Loucy (cell line): ENCODE measurements around the gene RPS6KA2.

ENCODE experiments used
- H2AFZ ChIP-seq: fragments of 200-600 bp; sonication (generic); 2 replicates; pipeline ENCODE4 v1.6.0; 2016; ENCODE audit warnings: antibody characterized with exemption, mild to moderate bottlenecking, low read length, moderate library complexity
- H3F3A ChIP-seq: fragments of 200-600 bp; 2 replicates; pipeline ENCODE4 v1.6.0; 2016; ENCODE audit warnings: antibody characterized with exemption, low read depth, mild to moderate bottlenecking
- H3K27me3 ChIP-seq: fragments of 200-600 bp; sonication (generic); 2 replicates; pipeline ENCODE4 v1.6.1; 2014; ENCODE audit warnings: low read length, mild to moderate bottlenecking; ENCODE audit not compliant: insufficient read depth, poor library complexity, severe bottlenecking
- H3K36me3 ChIP-seq: fragments of 200-600 bp; sonication (generic); 2 replicates; pipeline ENCODE4 v1.6.1; 2016; ENCODE audit warnings: low read length; ENCODE audit not compliant: insufficient read depth
- H3K4me1 ChIP-seq: fragments of 200-600 bp; sonication (generic); 2 replicates; pipeline ENCODE4 v1.5.1; 2014; ENCODE audit warnings: low read length, mild to moderate bottlenecking; ENCODE audit not compliant: insufficient read depth, poor library complexity, severe bottlenecking
- H3K4me2 ChIP-seq: fragments of 200-600 bp; sonication (generic); 2 replicates; pipeline ENCODE4 v1.6.0; 2014; ENCODE audit warnings: antibody characterized with exemption, low read length, low read depth, mild to moderate bottlenecking; ENCODE audit not compliant: poor library complexity, severe bottlenecking
- H3K4me3 ChIP-seq: fragments of 200-600 bp; sonication (generic); 2 replicates; pipeline ENCODE4 v1.5.1; 2014; ENCODE audit warnings: low read length, mild to moderate bottlenecking, mixed read lengths; ENCODE audit not compliant: poor library complexity, severe bottlenecking
- H3K79me2 ChIP-seq: fragments of 200-600 bp; sonication (generic); 2 replicates; pipeline ENCODE4 v1.6.1; 2014; ENCODE audit warnings: low read length; ENCODE audit not compliant: insufficient read depth
- H3K9ac ChIP-seq: fragments of 200-600 bp; sonication (generic); 2 replicates; pipeline ENCODE4 v1.6.0; 2014; ENCODE audit warnings: mild to moderate bottlenecking, low read depth, low read length, moderate library complexity; ENCODE audit not compliant: poor library complexity, severe bottlenecking
- H3K9me2 ChIP-seq: fragments of 200-600 bp; sonication (generic); replicated peaks from 2 replicates; pipeline ENCODE4 v1.6.1; 2016; ENCODE audit warnings: low read depth, low read length, mixed read lengths
- H3K9me3 ChIP-seq: fragments of 200-600 bp; sonication (generic); 2 replicates; pipeline ENCODE4 v1.6.1; 2014; ENCODE audit warnings: mild to moderate bottlenecking, antibody characterized with exemption, low read length, low read depth; ENCODE audit not compliant: insufficient read depth
- H4K20me1 ChIP-seq: fragments of 200-600 bp; sonication (generic); 2 replicates; pipeline ENCODE4 v1.6.0; 2014; ENCODE audit warnings: antibody characterized with exemption, low read length, mild to moderate bottlenecking; ENCODE audit not compliant: insufficient read depth, poor library complexity, severe bottlenecking
- CTCF ChIP-seq: fragments of 200-600 bp; sonication (generic); conservative IDR thresholded peaks from 2 replicates; pipeline ENCODE4 v1.5.1; 2014; ENCODE audit warnings: mild to moderate bottlenecking, antibody characterized with exemption, low read length
- EZH2phosphoT487 ChIP-seq: fragments of 200-600 bp; IDR thresholded peaks from 2 replicates; pipeline ENCODE4 v1.6.1; 2018; ENCODE audit warnings: antibody characterized with exemption, mild to moderate bottlenecking, moderate library complexity, borderline replicate concordance

Gene RPS6KA2

GRCh38 chr6:166375013-166375412 is 252.0 kb downstream of the RPS6KA2 start:
- H3F3A ChIP-seq = no peaks in the 10 kb centered on the region
- no peak overlapping the region for H3K4me2 ChIP-seq
- no peaks in the 10 kb centered on the region for H3K36me3 ChIP-seq
- H2AFZ ChIP-seq = no peak overlapping the region
- H3K9me2 ChIP-seq = no peaks in the 10 kb centered on the region
- peaks cover 3% of the 10 kb centered on the region for H3K4me1 ChIP-seq
- no peaks in the 10 kb centered on the region for H3K9me3 ChIP-seq
- H4K20me1 ChIP-seq = peaks cover 3% of the 10 kb centered on the region
- no peak overlapping the region for H3K4me3 ChIP-seq
- no peak overlapping the region for H3K9ac ChIP-seq
- H3K79me2 ChIP-seq = peaks cover 4% of the 10 kb centered on the region
- TF ChIP-seq EZH2phosphoT487 = no peak
- no peaks in the 10 kb centered on the region for H3K27me3 ChIP-seq

- Histone ChIP-seq H3K4me1 (no peaks in the 10 kb centered on the region), H3K27me3 (no peaks in the 10 kb centered on the region), H3K36me3 (0 out of 2 replicates have a peak, but pooled peaks cover 3% of the 10 kb centered on the region)
Measured at GRCh38 chr6:166370489-166370888, 256.6 kb downstream of the RPS6KA2 start.

GRCh38 chr6:166369782-166370181 is 257.3 kb downstream of the RPS6KA2 start:
- no peak overlapping the region for H3K4me3 ChIP-seq
- H3K79me2 ChIP-seq = no peaks in the 10 kb centered on the region
- no peaks in the 10 kb centered on the region for H3K9me2 ChIP-seq
- no peaks in the 10 kb centered on the region for H3K27me3 ChIP-seq
- H3K4me2 ChIP-seq = no peak overlapping the region
- H3K4me1 ChIP-seq = no peaks in the 10 kb centered on the region
- no peaks in the 10 kb centered on the region for H4K20me1 ChIP-seq
- TF ChIP-seq CTCF = no peak
- no peak overlapping the region for H3K9ac ChIP-seq
- no peaks in the 10 kb centered on the region for H3F3A ChIP-seq
- no peak overlapping the region for H2AFZ ChIP-seq
- H3K36me3 ChIP-seq = 0 out of 2 replicates have a peak, but pooled peaks cover 3% of the 10 kb centered on the region
- no peaks in the 10 kb centered on the region for H3K9me3 ChIP-seq

More at GRCh38 chr6:166370489-166370888, 256.6 kb downstream of the RPS6KA2 start:
- Histone ChIP-seq H3K4me3 (no peak overlapping the region), H3K9ac (no peak overlapping the region), H3K9me2 (no peaks in the 10 kb centered on the region), H3F3A (no peaks in the 10 kb centered on the region), H2AFZ (no peak overlapping the region), H4K20me1 (no peaks in the 10 kb centered on the region), H3K79me2 (no peaks in the 10 kb centered on the region), H3K4me2 (no peak overlapping the region), H3K9me3 (no peaks in the 10 kb centered on the region)
- no peak for TF ChIP-seq CTCF
- TF ChIP-seq EZH2phosphoT487 = no peak

- H3K79me2 ChIP-seq = no peaks in the 10 kb centered on the region
Measured at GRCh38 chr6:166366921-166367320, 260.1 kb downstream of the RPS6KA2 start.

More at GRCh38 chr6:166366921-166367320, 260.1 kb downstream of the RPS6KA2 start:
- Histone ChIP-seq H3K4me2 (no peak overlapping the region), H3K4me1 (no peaks in the 10 kb centered on the region), H3F3A (no peaks in the 10 kb centered on the region), H3K9me3 (no peaks in the 10 kb centered on the region), H3K9ac (no peak overlapping the region), H3K4me3 (no peak overlapping the region), H3K9me2 (no peaks in the 10 kb centered on the region), H3K27me3 (no peaks in the 10 kb centered on the region), H4K20me1 (no peaks in the 10 kb centered on the region), H2AFZ (no peak overlapping the region), H3K36me3 (peaks cover 3% of the 10 kb centered on the region; the same call in 1 of the 2 replicates)
- TF ChIP-seq CTCF (no peak), EZH2phosphoT487 (no peak)
